HG03066 (cell line): ENCODE data around the gene PPFIBP1.
"Not testable (repeated sequence)": the region's sequence is repeated elsewhere in the genome, so short reads cannot be mapped to it uniquely, and the experiment has no call there.

Source experiments
- ATAC-seq: cut with Tn5 transposase; IDR thresholded peaks from one replicate; pipeline ENCODE4 v1.9.1; 2021; ENCODE audit warnings: low read depth; ENCODE audit not compliant: unreplicated experiment

PPFIBP1 gene

GRCh38 chr12:27555925-27556778 lies 32.1 kb downstream of the PPFIBP1 start:
- ATAC-seq = no peak

- no peak for ATAC-seq
These were observed 36.1 kb downstream of the PPFIBP1 start for GRCh38 chr12:27560126-27560525.

GRCh38 chr12:27561535-27562350 lies 37.7 kb downstream of the PPFIBP1 start:
- no peak for ATAC-seq

- no peak for ATAC-seq
These were observed 40.7 kb downstream of the PPFIBP1 start for GRCh38 chr12:27564612-27565213.

- no peak for ATAC-seq
These were observed 42.2 kb downstream of the PPFIBP1 start for GRCh38 chr12:27566159-27566558.

GRCh38 chr12:27566626-27567025 lies 42.6 kb downstream of the PPFIBP1 start:
- no peak for ATAC-seq

GRCh38 chr12:27571463-27571862 lies 47.5 kb downstream of the PPFIBP1 start:
- ATAC-seq = no peak

- ATAC-seq = no peak
These were observed 48.7 kb downstream of the PPFIBP1 start for GRCh38 chr12:27572486-27573255.

GRCh38 chr12:27573972-27574371 lies 50.0 kb downstream of the PPFIBP1 start:
- ATAC-seq = no peak

- no peak for ATAC-seq
These were observed 51.2 kb downstream of the PPFIBP1 start for GRCh38 chr12:27575090-27575761.

GRCh38 chr12:27575762-27576118 lies 51.7 kb downstream of the PPFIBP1 start:
- ATAC-seq = no peak

GRCh38 chr12:27576667-27577347 lies 52.8 kb downstream of the PPFIBP1 start:
- ATAC-seq = no peak

- no peak for ATAC-seq
These were observed 53.7 kb downstream of the PPFIBP1 start for GRCh38 chr12:27577688-27578087.

GRCh38 chr12:27578689-27579372 lies 54.8 kb downstream of the PPFIBP1 start:
- no peak for ATAC-seq

GRCh38 chr12:27580561-27581330 lies 56.7 kb downstream of the PPFIBP1 start:
- no peak for ATAC-seq

- ATAC-seq = not testable (repeated sequence)
These were observed 57.3 kb downstream of the PPFIBP1 start for GRCh38 chr12:27581331-27581671.

GRCh38 chr12:27581833-27582232 lies 57.8 kb downstream of the PPFIBP1 start:
- not testable (repeated sequence) for ATAC-seq

- not testable (repeated sequence) for ATAC-seq
These were observed 58.4 kb downstream of the PPFIBP1 start for GRCh38 chr12:27582445-27582844.
